HCT116 (cell line): ENCODE data around the gene SLC25A42. TPM values are rescaled to one million over a fixed set of nuclear protein-coding genes. Genes with fewer than 3 reads are reported as not detected.

Experiments used
- ATAC-seq: fragments of 200-7000 bp; cut with Tn5 transposase; 2 replicates; pipeline ENCODE4 v1.9.1; 2020; ENCODE audit warnings: mild to moderate bottlenecking, moderate library complexity
- BruUV-seq: library from RNA; stranded (reverse); fragments of 400-500 nt; replicated peaks from 2 replicates; lab custom pipeline; 2021; lab: Mats Ljungman, UMichigan
- CTCF ChIA-PET: fragments of 300-600 bp; sonication (Branson Sonifier 250); formaldehyde crosslinking; loops from one replicate; lab custom pipeline; 2021; ENCODE audit warnings: antibody characterized with exemption; lab: Charles Lee
- POLR2A ChIA-PET: fragments of 300-600, 350-600 bp; sonication (Branson Sonifier 250); formaldehyde crosslinking; loops from one replicate; lab custom pipeline; 2021; ENCODE audit warnings: antibody characterized with exemption; lab: Charles Lee
- RAD21 ChIA-PET, 2 experiments: fragments of 300-600 bp; sonication (Branson Sonifier 250); formaldehyde crosslinking; loops; one replicate each; lab custom pipeline; 2023; ENCODE audit warnings: low total read pairs in 2 of 2; ENCODE audit not compliant: uncharacterized antibody in 2 of 2, unreplicated experiment in 2 of 2, low non-redundant PET in 1 of 2; lab: Charles Lee
- DNase-seq: peaks from one replicate; pipeline ENCODE4 v3.0.0-alpha.2; 2010; ENCODE audit warnings: low read depth, low spot score
- H2AFZ ChIP-seq: fragments of 200-600 bp; shearing (Covaris generic), sonication (generic); 2 replicates; pipeline ENCODE4 v1.6.1; 2017; ENCODE audit warnings: low read depth, mixed run types, mixed read lengths, antibody characterized with exemption, low read length; ENCODE audit not compliant: poor library complexity, severe bottlenecking
- H3K27ac ChIP-seq: 2 replicates; pipeline ENCODE4 v1.5.1; 2012; ENCODE audit warnings: low read depth, low read length
- H3K27me3 ChIP-seq: fragments of 200-600 bp; sonication (generic); 2 replicates; pipeline ENCODE4 v1.6.1; 2016; ENCODE audit warnings: mixed run types, low read length, mixed read lengths; ENCODE audit not compliant: insufficient read depth
- H3K36me3 ChIP-seq, 2 experiments: fragments of 200-500 bp in 1 of 2; fragments of 200-600 bp in 1 of 2; sonication (Bioruptor generic) in 1 of 2; sonication (generic) in 1 of 2; 2 replicates each; pipeline versions ENCODE4 v1.5.1 to v1.6.1; 2014 to 2016; ENCODE audit warnings: low read length in 2 of 2, inconsistent platforms in 1 of 2, mixed read lengths in 1 of 2, mixed run types in 1 of 2; ENCODE audit not compliant: insufficient read depth in 2 of 2, control insufficient read depth in 1 of 2
- H3K4me1 ChIP-seq, 2 experiments: fragments of 200-600 bp in 1 of 2; sonication (generic) in 1 of 2; 2 replicates each; pipeline versions ENCODE4 v1.5.1 to v1.6.1; 2012 to 2017; ENCODE audit warnings: low read length in 2 of 2, inconsistent platforms in 1 of 2, mild to moderate bottlenecking in 1 of 2, mixed read lengths in 1 of 2, mixed run types in 1 of 2, moderate library complexity in 1 of 2; ENCODE audit not compliant: insufficient read depth in 2 of 2, control insufficient read depth in 1 of 2
- H3K4me2 ChIP-seq: fragments of 200-600 bp; sonication (generic); 2 replicates; pipeline ENCODE4 v1.6.1; 2017; ENCODE audit warnings: mixed run types, low read length, mixed read lengths
- H3K4me3 ChIP-seq, 2 experiments: fragments of 200-600 bp in 1 of 2; sonication (generic) in 1 of 2; replicated peaks in 1 of 2; 2 replicates each; pipeline ENCODE4 v1.5.1; 2011 to 2016; ENCODE audit warnings: low read length in 2 of 2, control low read depth in 1 of 2, low read depth in 1 of 2, mild to moderate bottlenecking in 1 of 2, mixed read lengths in 1 of 2, mixed run types in 1 of 2
- H3K79me2 ChIP-seq: fragments of 200-600 bp; sonication (generic); 2 replicates; pipeline ENCODE4 v1.6.1; 2017; ENCODE audit warnings: mild to moderate bottlenecking, mixed run types, low read length, moderate library complexity, mixed read lengths; ENCODE audit not compliant: insufficient read depth
- H3K9ac ChIP-seq: fragments of 200-600 bp; sonication (generic); 2 replicates; pipeline ENCODE4 v1.6.1; 2016; ENCODE audit warnings: low read length, mixed read lengths
- H3K9me2 ChIP-seq: fragments of 200-600 bp; sonication (generic), shearing (Covaris generic); 2 replicates; pipeline ENCODE4 v1.6.1; 2017; ENCODE audit warnings: mixed run types, mild to moderate bottlenecking, moderate library complexity; ENCODE audit not compliant: insufficient read depth
- H3K9me3 ChIP-seq, 2 experiments: fragments of 200-500 bp in 1 of 2; fragments of 200-600 bp in 1 of 2; sonication (Bioruptor generic) in 1 of 2; sonication (generic) in 1 of 2; 2 replicates each; pipeline ENCODE4 v1.6.1; 2014 to 2017; ENCODE audit warnings: low read length in 2 of 2, mixed read lengths in 2 of 2, inconsistent platforms in 1 of 2, low read depth in 1 of 2, mild to moderate bottlenecking in 1 of 2, mixed run types in 1 of 2, moderate library complexity in 1 of 2; ENCODE audit not compliant: control insufficient read depth in 1 of 2, insufficient read depth in 1 of 2
- H4K20me1 ChIP-seq: fragments of 200-600 bp; sonication (generic), shearing (Covaris generic); 2 replicates; pipeline ENCODE4 v1.6.1; 2017; ENCODE audit warnings: mixed run types, mild to moderate bottlenecking, moderate library complexity; ENCODE audit not compliant: insufficient read depth
- CEBPB ChIP-seq: IDR thresholded peaks from 2 replicates; pipeline ENCODE4 v1.6.1; 2012; ENCODE audit warnings: low read depth
- EGR1 ChIP-seq: IDR thresholded peaks from 2 replicates; pipeline ENCODE4 v1.6.1; 2012; ENCODE audit warnings: low read depth
- ELF1 ChIP-seq: IDR thresholded peaks from 2 replicates; pipeline ENCODE4 v1.6.1; 2012; ENCODE audit warnings: low read depth, borderline replicate concordance
- JUND ChIP-seq: IDR thresholded peaks from 2 replicates; pipeline ENCODE4 v1.6.1; 2012
- MAX ChIP-seq: IDR thresholded peaks from 2 replicates; pipeline ENCODE4 v1.6.1; 2012
- POLR2A ChIP-seq: IDR thresholded peaks from 2 replicates; pipeline ENCODE4 v1.7.0; 2011; ENCODE audit warnings: borderline replicate concordance; ENCODE audit not compliant: insufficient read depth, insufficient read length; ENCODE audit errors: extremely low read depth
- POLR2AphosphoS5 ChIP-seq: IDR thresholded peaks from 2 replicates; pipeline ENCODE4 v1.6.1; 2011; ENCODE audit warnings: mild to moderate bottlenecking, low read depth, low read length, moderate library complexity
- REST ChIP-seq: IDR thresholded peaks from 2 replicates; pipeline ENCODE4 v1.6.1; 2012; ENCODE audit warnings: low read depth
- TCF7L2 ChIP-seq: IDR thresholded peaks from 2 replicates; pipeline ENCODE4 v1.7.0; 2011; ENCODE audit warnings: borderline replicate concordance, inconsistent platforms; ENCODE audit not compliant: insufficient read depth, insufficient read length; ENCODE audit errors: extremely low read depth
- YY1 ChIP-seq: IDR thresholded peaks from 2 replicates; pipeline ENCODE4 v1.6.1; 2011; ENCODE audit warnings: low read length, low read depth, moderate library complexity, mild to moderate bottlenecking; ENCODE audit not compliant: insufficient replicate concordance; ENCODE audit errors: extremely low read depth
- ZBTB33 ChIP-seq: IDR thresholded peaks from 2 replicates; pipeline ENCODE4 v1.6.1; 2011; ENCODE audit warnings: mild to moderate bottlenecking, low read length, moderate library complexity; ENCODE audit not compliant: insufficient replicate concordance; ENCODE audit errors: extremely low read depth
- ZNF274 ChIP-seq: fragments of 200-500 bp; sonication (Bioruptor generic); IDR thresholded peaks from 2 replicates; pipeline ENCODE4 v1.6.1; 2014; ENCODE audit warnings: mild to moderate bottlenecking, low read depth, low read length, inconsistent platforms
- intact Hi-C: fragments of 100-400 bp; cut with micrococcal nuclease; formaldehyde crosslinking; loops from 2 replicates; pipeline ENCODE4 v1.10.0; 2022
- total RNA-seq: library from RNA; stranded (reverse); gene quantifications from one replicate; pipeline ENCODE4 v1.2.1, GENCODE V29; 2021; ENCODE audit not compliant: unreplicated experiment

Gene SLC25A42
- total RNA-seq, 1 experiment from 2014 or later, result 10.2 TPM

GRCh38 chr19:19079571-19079970, 15.8 kb downstream of the SLC25A42 start:
- no peak overlapping the region for H3K27ac ChIP-seq

GRCh38 chr19:19081642-19082151, 17.9 kb downstream of the SLC25A42 start:
- H3K9ac ChIP-seq, result no peak overlapping the region
- no peak for TF ChIP-seq POLR2AphosphoS5
- no peak for TF ChIP-seq CEBPB
- no peak for TF ChIP-seq REST
- no peak for TF ChIP-seq ELF1
- no peak for TF ChIP-seq MAX
- TF ChIP-seq ZBTB33, result no peak
- no peak for TF ChIP-seq YY1
- no peak for TF ChIP-seq TCF7L2
- no peak for TF ChIP-seq JUND
- no peak for TF ChIP-seq ZNF274
- H3K4me1 ChIP-seq, result no peaks in the 10 kb centered on the region
- DNase-seq (no peak), ATAC-seq (no peak)
- H3K4me3 ChIP-seq, result no peak overlapping the region
- H3K27ac ChIP-seq, result no peak overlapping the region
- BruUV-seq, result no TSS peak
- ChIA-PET POLR2A (no interaction called here), CTCF (no interaction called here), RAD21 (no interaction called here)
- H3K36me3 ChIP-seq, result no peaks in the 10 kb centered on the region
- H4K20me1 ChIP-seq, result no peaks in the 10 kb centered on the region
- H3K4me2 ChIP-seq, result no peak overlapping the region
- no peak overlapping the region for H2AFZ ChIP-seq
- H3K27me3 ChIP-seq, result no peaks in the 10 kb centered on the region
- no peaks in the 10 kb centered on the region for H3K9me2 ChIP-seq
- H3K9me3 ChIP-seq, result no peaks in the 10 kb centered on the region
- H3K79me2 ChIP-seq, result no peaks in the 10 kb centered on the region
- intact Hi-C loops, result no loop called here

More at GRCh38 chr19:19079571-19079970, 15.8 kb downstream of the SLC25A42 start:
- ATAC-seq (no peak), DNase-seq (no peak)
- intact Hi-C loops, result no loop called here
- H3K4me2 ChIP-seq, result no peak overlapping the region
- H3K9me3 ChIP-seq, result no peaks in the 10 kb centered on the region
- H3K9me2 ChIP-seq, result no peaks in the 10 kb centered on the region
- CTCF ChIA-PET, result no interaction called here
- H3K4me1 ChIP-seq, result no peaks in the 10 kb centered on the region
- H3K9ac ChIP-seq, result no peak overlapping the region
- H2AFZ ChIP-seq, result no peak overlapping the region
- TF ChIP-seq CEBPB (no peak), POLR2A (no peak), EGR1 (no peak)
- H3K79me2 ChIP-seq, result no peaks in the 10 kb centered on the region
- no peak overlapping the region for H3K4me3 ChIP-seq
- H4K20me1 ChIP-seq, result no peaks in the 10 kb centered on the region
- RAD21 ChIA-PET, result no interaction called here
- no peaks in the 10 kb centered on the region for H3K27me3 ChIP-seq
- no peaks in the 10 kb centered on the region for H3K36me3 ChIP-seq
- BruUV-seq, result no TSS peak
- POLR2A ChIA-PET, result no interaction called here
